Measurements from ENCODE around the gene SRD5A3. TPM values are rescaled to one million over a fixed set of nuclear protein-coding genes. Genes with fewer than 3 reads are reported as not detected.

SRD5A3 gene
- total RNA-seq, 1 donor from 2014 or later, result 5.5 TPM

GRCh38 chr4:55380576-55380975 lies 34.5 kb downstream of the SRD5A3 start:
- DNase-seq (ENCODE audit: low read depth), result no peak
- H3K4me3 ChIP-seq (ENCODE audit: low read depth, low read length), result no peak overlapping the region
- FAIRE-seq, result no peak
- TF ChIP-seq CTCF (IDR thresholded peaks at IDR 0.05; ENCODE audit: insufficient read depth, low read length, severe bottlenecking), result no peak
- H3K36me3 ChIP-seq (ENCODE audit: control insufficient read depth, insufficient read depth, low read length), result no peaks in the 10 kb centered on the region
- no peaks in the 10 kb centered on the region for H3K27me3 ChIP-seq (ENCODE audit: control insufficient read depth, insufficient read depth, low read length)

- DNase-seq (ENCODE audit: low read depth), result no peak
- Histone ChIP-seq H3K36me3 (ENCODE audit: control insufficient read depth, insufficient read depth, low read length) (no peaks in the 10 kb centered on the region), H3K27me3 (ENCODE audit: control insufficient read depth, insufficient read depth, low read length) (no peaks in the 10 kb centered on the region), H3K4me3 (ENCODE audit: low read depth, low read length) (no peak overlapping the region)
- no peak for TF ChIP-seq CTCF (IDR thresholded peaks at IDR 0.05; ENCODE audit: insufficient read depth, low read length, severe bottlenecking)
- FAIRE-seq, result no peak
Observed at GRCh38 chr4:55381502-55381901, 35.5 kb downstream of the SRD5A3 start.

GRCh38 chr4:55382488-55383003 lies 36.5 kb downstream of the SRD5A3 start:
- Histone ChIP-seq H3K4me3 (ENCODE audit: low read depth, low read length) (no peak overlapping the region), H3K36me3 (ENCODE audit: control insufficient read depth, insufficient read depth, low read length) (no peaks in the 10 kb centered on the region), H3K27me3 (ENCODE audit: control insufficient read depth, insufficient read depth, low read length) (no peaks in the 10 kb centered on the region)
- FAIRE-seq, result no peak
- TF ChIP-seq CTCF (IDR thresholded peaks at IDR 0.05; ENCODE audit: insufficient read depth, low read length, severe bottlenecking), result no peak
- no peak for DNase-seq (ENCODE audit: low read depth)

GRCh38 chr4:55385201-55385649 lies 39.2 kb downstream of the SRD5A3 start:
- no peak for FAIRE-seq
- Histone ChIP-seq H3K36me3 (ENCODE audit: control insufficient read depth, insufficient read depth, low read length) (no peaks in the 10 kb centered on the region), H3K27me3 (ENCODE audit: control insufficient read depth, insufficient read depth, low read length) (no peaks in the 10 kb centered on the region), H3K4me3 (ENCODE audit: low read depth, low read length) (no peak overlapping the region)
- no peak for DNase-seq (ENCODE audit: low read depth)
- no peak for TF ChIP-seq CTCF (IDR thresholded peaks at IDR 0.05; ENCODE audit: insufficient read depth, low read length, severe bottlenecking)

GRCh38 chr4:55386073-55386472 lies 40.0 kb downstream of the SRD5A3 start:
- H3K36me3 ChIP-seq (ENCODE audit: control insufficient read depth, insufficient read depth, low read length), result no peaks in the 10 kb centered on the region
- FAIRE-seq (no peak), DNase-seq (ENCODE audit: low read depth) (peak; percentile 60)
- H3K4me3 ChIP-seq (ENCODE audit: low read depth, low read length), result no peak overlapping the region
- TF ChIP-seq CTCF (IDR thresholded peaks at IDR 0.05; ENCODE audit: insufficient read depth, low read length, severe bottlenecking), result no peak
- H3K27me3 ChIP-seq (ENCODE audit: control insufficient read depth, insufficient read depth, low read length), result no peaks in the 10 kb centered on the region

GRCh38 chr4:55386840-55387239 lies 40.8 kb downstream of the SRD5A3 start:
- DNase-seq (ENCODE audit: low read depth), result no peak
- TF ChIP-seq CTCF (IDR thresholded peaks at IDR 0.05; ENCODE audit: insufficient read depth, low read length, severe bottlenecking), result no peak
- H3K4me3 ChIP-seq (ENCODE audit: low read depth, low read length), result no peak overlapping the region
- H3K36me3 ChIP-seq (ENCODE audit: control insufficient read depth, insufficient read depth, low read length), result no peaks in the 10 kb centered on the region
- no peaks in the 10 kb centered on the region for H3K27me3 ChIP-seq (ENCODE audit: control insufficient read depth, insufficient read depth, low read length)
- no peak for FAIRE-seq
